Heart left ventricle (tissue), 13 donors: Measurements from ENCODE around the gene HDGFL2.

ENCODE experiments used
- CTCF ChIP-seq, 12 donors: fragments of 200-600 bp; sonication (generic) in 4 of 12; IDR thresholded peaks; one replicate each; pipeline versions ENCODE4 v1.5.0 to v1.8.0; 2018 to 2022; ENCODE audit warnings: antibody characterized with exemption in 12 of 12, mild to moderate bottlenecking in 5 of 12
- POLR2A ChIP-seq, 2 donors: fragments of 450-650 bp; IDR thresholded peaks; one replicate each; pipeline ENCODE4 v1.6.1; 2017; ENCODE audit warnings: antibody characterized with exemption in 2 of 2, mild to moderate bottlenecking in 2 of 2, moderate library complexity in 2 of 2
- donor health status: ischemic (EF 13 %, LVEDD 7.1; RV severe dilation, severe dysfunction).
- donor health status: DM: no; HTN: yes; CAD: no.
- donor health status: DM: no; HTN: no; CAD: no.
- donor health status: ischemic (EF 25% LVEDD 6.9; RV normal size, moderate dysfunction).
- donor health status: ischemic (EF 25% LVEDD 5.7; RV mildly dilated, moderate dysfunction).
- donor health status: ischemic (EF 35%, LVEDD 5.7; RV mildly dilated, moderate dysfunction).
- donor health status: nonischemic (EF 11% LVEDD 7.7; RV severe dilation, severe dysfunction).
- donor health status: DM: yes; HTN: yes; CAD: no.
- donor health status: PGD.
- donor health status: ischemic (EF 29% LVEDD 5.4; RV normal size, mild dysfunction).
- donor health status: nonischemic (EF 23%, LVEDD 6.1; RV moderate dilation, normal function).

- TF ChIP-seq CTCF (IDR thresholded peaks at IDR 0.05): no peak
- TF ChIP-seq POLR2A (IDR thresholded peaks at IDR 0.05): no peak
Measured at GRCh38 chr19:4477034-4477801, 5.1 kb downstream of the HDGFL2 start.
